GM12878 (cell line): ENCODE data around the gene CRYL1. TPM values are rescaled to one million over a fixed set of nuclear protein-coding genes. Genes with fewer than 3 reads are reported as not detected.

Source experiments
- ATAC-seq: fragments of 200-7000 bp; cut with Tn5 transposase; 3 replicates; pipeline ENCODE4 v1.9.1; 2020; ENCODE audit warnings: mild to moderate bottlenecking, moderate library complexity
- BruUV-seq: library from RNA; stranded (reverse); fragments of 400-500 nt; replicated peaks from 2 replicates; lab custom pipeline; 2021; lab: Mats Ljungman, UMichigan
- CTCF ChIA-PET: fragments of 300-600 bp; sonication (Branson Sonifier 250); formaldehyde crosslinking; extraction: SDS; loops from one replicate; lab custom pipeline; 2021; ENCODE audit warnings: inconsistent platforms; lab: Yijun Ruan, JAX
- POLR2A ChIA-PET: fragments of 350-600 bp; formaldehyde crosslinking; extraction: SDS; loops from one replicate; lab custom pipeline; 2021; ENCODE audit warnings: inconsistent platforms; lab: Charles Lee
- RAD21 ChIA-PET: fragments of 300-600 bp; sonication (Branson Sonifier 250); formaldehyde crosslinking; loops from one replicate; lab custom pipeline; 2023; ENCODE audit warnings: antibody characterized with exemption; ENCODE audit not compliant: unreplicated experiment; lab: Charles Lee
- SMC1A ChIA-PET: fragments of 300-600 bp; sonication (Branson Sonifier 250); formaldehyde crosslinking; loops from one replicate; lab custom pipeline; 2023; ENCODE audit not compliant: unreplicated experiment, uncharacterized antibody; lab: Charles Lee
- DNase-seq: peaks from one replicate; pipeline ENCODE4 v3.0.0-alpha.2; 2011; ENCODE audit warnings: low read depth, low spot score
- FAIRE-seq: peaks from 3 replicates; lab custom pipeline; 2011; peaks lifted over from hg19 to GRCh38; lab: Jason Lieb, UNC
- H2AFZ ChIP-seq: 2 replicates; pipeline ENCODE4 v1.6.0; 2011; ENCODE audit warnings: low read depth, low read length, control low read depth; ENCODE audit not compliant: control insufficient read depth
- H3K27ac ChIP-seq: 2 replicates; pipeline ENCODE4 v1.5.1; 2011; ENCODE audit warnings: control low read depth; ENCODE audit not compliant: control insufficient read depth, insufficient read depth
- H3K27me3 ChIP-seq, 2 experiments: replicated peaks in 1 of 2; 2 replicates each; pipeline versions ENCODE4 v1.6.0 to v1.6.1; 2011; ENCODE audit warnings: low read length in 1 of 2; ENCODE audit not compliant: control insufficient read depth in 2 of 2, insufficient read depth in 2 of 2
- H3K36me3 ChIP-seq, 2 experiments: 2 replicates each; pipeline ENCODE4 v1.5.1; 2011; ENCODE audit warnings: low read length in 1 of 2; ENCODE audit not compliant: control insufficient read depth in 2 of 2, insufficient read depth in 2 of 2
- H3K4me1 ChIP-seq: 2 replicates; pipeline ENCODE4 v1.6.1; 2011; ENCODE audit warnings: mild to moderate bottlenecking, low read length, moderate library complexity, mixed read lengths; ENCODE audit not compliant: control insufficient read depth, insufficient read depth
- H3K4me2 ChIP-seq: 2 replicates; pipeline ENCODE4 v1.6.0; 2011; ENCODE audit warnings: control low read depth; ENCODE audit not compliant: control insufficient read depth, insufficient read depth
- H3K4me3 ChIP-seq: fragments of 200-600 bp; sonication (generic); 2 replicates; pipeline ENCODE4 v1.5.1; 2016
- H3K79me2 ChIP-seq: 2 replicates; pipeline ENCODE4 v1.6.0; 2011; ENCODE audit warnings: low read length; ENCODE audit not compliant: control insufficient read depth, insufficient read depth
- H3K9ac ChIP-seq: 2 replicates; pipeline ENCODE4 v1.8.0; 2011; ENCODE audit warnings: low read length, control low read depth, mixed read lengths; ENCODE audit not compliant: control insufficient read depth, insufficient read depth
- H3K9me3 ChIP-seq: replicated peaks from 3 replicates; pipeline ENCODE4 v1.5.1; 2011; ENCODE audit warnings: mild to moderate bottlenecking, low read length; ENCODE audit not compliant: control insufficient read depth, insufficient read depth
- H4K20me1 ChIP-seq: 2 replicates; pipeline ENCODE4 v1.6.0; 2011; ENCODE audit not compliant: control insufficient read depth, insufficient read depth
- ATF2 ChIP-seq: IDR thresholded peaks from 2 replicates; pipeline ENCODE4 v1.6.1; 2012; ENCODE audit warnings: low read length, inconsistent platforms
- MAX ChIP-seq: IDR thresholded peaks from 2 replicates; pipeline ENCODE4 v1.6.1; 2012; ENCODE audit warnings: low read depth, low read length, improper control_type of control experiment
- MXI1 ChIP-seq: fragments of 150-350 bp; IDR thresholded peaks from 2 replicates; pipeline ENCODE4 v1.6.1; 2011; ENCODE audit warnings: low read depth, mild to moderate bottlenecking, inconsistent platforms, low read length, improper control_type of control experiment
- NR2C2 ChIP-seq: IDR thresholded peaks from 2 replicates; pipeline ENCODE4 v1.6.1; 2011; ENCODE audit warnings: borderline replicate concordance, low read depth; ENCODE audit not compliant: control insufficient read depth, insufficient read length
- ZBTB4 ChIP-seq: fragments of 450-650 bp; formaldehyde crosslinking; IDR thresholded peaks from 2 replicates; pipeline ENCODE4 v1.4.0; 2022; ENCODE audit warnings: mild to moderate bottlenecking, moderate library complexity
- WGBS: methylation state at CpG from one replicate; pipeline ENCODE4 v1.1.6; 2016; ENCODE audit warnings: low lambda C conversion rate; ENCODE audit not compliant: insufficient replicate concordance, insufficient coverage; ENCODE audit errors: missing lambda C conversion rate; 5-methylcytosine and 5-hydroxymethylcytosine counted together
- in situ Hi-C: fragments of 300-500 bp; cut with MboI; formaldehyde crosslinking; loops from 9 replicates; pipeline ENCODE4 v1.14.3; 2018; ENCODE audit warnings: mixed read lengths
- intact Hi-C: fragments of 100-400 bp; cut with micrococcal nuclease; formaldehyde crosslinking; loops from one replicate; pipeline ENCODE4 v1.14.2; 2022; ENCODE audit not compliant: unreplicated experiment
- polyA plus RNA-seq, 11 experiments: library from polyadenylated mRNA; depleted of rRNA in 4 of 11; unstranded in 6 of 11; stranded (reverse) in 5 of 11; fragments of >200 nt; fragmentation: Nextera tagmentation in 4 of 11; fragmentation: Illumina TruSeq in 1 of 11; extraction: Ambion mirVana in 4 of 11; extraction: Trizol in 1 of 11; gene quantifications; 1 replicate in 1 of 11; 2 replicates in 10 of 11; pipeline versions ENCODE4 v1.2.1 to v1.2.3, GENCODE V29; 2011 to 2016; ENCODE audit warnings: inconsistent platforms in 2 of 11, missing spikeins in 2 of 11, low read depth in 1 of 11
- total RNA-seq, 4 experiments: library from RNA; depleted of rRNA in 3 of 4; stranded (reverse); fragments of >200 nt in 3 of 4; fragmentation: Illumina TruSeq in 1 of 4; extraction: Trizol in 1 of 4; gene quantifications; 2 replicates each; pipeline versions ENCODE4 v1.2.1 to v1.2.3, GENCODE V29; 2013 to 2021

CRYL1 gene
- total and polyA plus RNA-seq, 10 of the 15 experiments (the other 5 are each of a cell fraction or from before 2014, with no cell fraction given) = 5.5 to 36.7 (median 12.2) TPM

- ATAC-seq (no peak), DNase-seq (no peak), FAIRE-seq (no peak)
- CTCF ChIA-PET = interaction anchor here (0.5 kb wide), 1 partner anchor 74 kb away, joined by 3 read pairs; no protein-coding TSS in a partner anchor
- RAD21 ChIA-PET = no interaction called here
- in situ Hi-C loops = no loop called here
- intact Hi-C loops = no loop called here
- Histone ChIP-seq H3K4me3 (no peak overlapping the region), H4K20me1 (no peaks in the 10 kb centered on the region), H3K9ac (no peak overlapping the region), H3K79me2 (no peaks in the 10 kb centered on the region), H2AFZ (no peak overlapping the region), H3K4me1 (no peaks in the 10 kb centered on the region), H3K27me3 (no peaks in the 10 kb centered on the region), H3K4me2 (no peak overlapping the region), H3K9me3 (no peaks in the 10 kb centered on the region; the same call in 2 of the 3 replicates), H3K36me3 (no peaks in the 10 kb centered on the region), H3K27ac (no peak overlapping the region)
- BruUV-seq = no TSS peak
- POLR2A ChIA-PET = no interaction called here
- 51% methylated on average over 6 of the region's 6 CpGs for WGBS
- no peak for TF ChIP-seq ATF2
- no peak for TF ChIP-seq ZBTB4 (CRISPR knock-in tag)
- no peak for TF ChIP-seq MXI1
- TF ChIP-seq NR2C2 = no peak
- no peak for TF ChIP-seq MAX
- SMC1A ChIA-PET = no interaction called here
These were observed 68.0 kb downstream of the CRYL1 start for GRCh38 chr13:20457670-20458069.
